SK-N-SH (cell line): ENCODE data around the gene LUC7L2. TPM values are rescaled to one million over a fixed set of nuclear protein-coding genes. Genes with fewer than 3 reads are reported as not detected.
A peak's percentile ranks its signal among the peaks of the same experiment; 100 is the strongest.

Experiments
- CTCF ChIP-seq: fragments of 200-600 bp; sonication (generic); IDR thresholded peaks from 2 replicates; pipeline ENCODE4 v1.6.1; 2017; ENCODE audit warnings: antibody characterized with exemption, mild to moderate bottlenecking, moderate library complexity
- EZH2phosphoT487 ChIP-seq: fragments of 200-600 bp; sonication (generic); IDR thresholded peaks from 2 replicates; pipeline ENCODE4 v1.6.1; 2017; ENCODE audit warnings: low read depth, mixed run types, mild to moderate bottlenecking, antibody characterized with exemption, moderate library complexity, borderline replicate concordance
- FOXJ3 ChIP-seq: sonication (generic); formaldehyde crosslinking; IDR thresholded peaks from 2 replicates; pipeline ENCODE4 v1.5.1; 2020; ENCODE audit warnings: mild to moderate bottlenecking, missing genetic modification reagents
- FOXM1 ChIP-seq: IDR thresholded peaks from 2 replicates; pipeline ENCODE4 v1.4.0; 2012; ENCODE audit warnings: low read depth, mild to moderate bottlenecking
- IRF3 ChIP-seq: fragments of 150-350 bp; IDR thresholded peaks from 2 replicates; pipeline ENCODE4 v1.6.1; 2016; ENCODE audit warnings: mild to moderate bottlenecking, low read depth, low read length
- MEF2A ChIP-seq: IDR thresholded peaks from 2 replicates; pipeline ENCODE4 v1.4.0; 2012; ENCODE audit warnings: low read depth, borderline replicate concordance
- MXI1 ChIP-seq: IDR thresholded peaks from 2 replicates; pipeline ENCODE4 v1.6.1; 2012; ENCODE audit warnings: mild to moderate bottlenecking, low read depth, low read length, improper control_type of control experiment
- NRF1 ChIP-seq: IDR thresholded peaks from 2 replicates; pipeline ENCODE4 v1.6.1; 2012; ENCODE audit warnings: low read depth, mild to moderate bottlenecking, low read length
- RFX5 ChIP-seq: IDR thresholded peaks from 2 replicates; pipeline ENCODE4 v1.6.1; 2012; ENCODE audit warnings: mild to moderate bottlenecking, improper control_type of control experiment, low read length
- SIN3A ChIP-seq: IDR thresholded peaks from 2 replicates; pipeline ENCODE4 v1.6.1; 2012; ENCODE audit warnings: low read depth, mild to moderate bottlenecking, low read length, moderate library complexity, borderline replicate concordance
- SMC3 ChIP-seq: IDR thresholded peaks from 2 replicates; pipeline ENCODE4 v1.6.1; 2012; ENCODE audit warnings: low read depth, low read length, improper control_type of control experiment
- TAF1 ChIP-seq: IDR thresholded peaks from 2 replicates; pipeline ENCODE4 v1.6.1; 2012; ENCODE audit warnings: low read depth, mild to moderate bottlenecking, low read length, moderate library complexity, borderline replicate concordance
- TCF12 ChIP-seq: IDR thresholded peaks from 2 replicates; pipeline ENCODE4 v1.4.0; 2012
- USF1 ChIP-seq: IDR thresholded peaks from 2 replicates; pipeline ENCODE4 v1.4.0; 2012; ENCODE audit warnings: low read depth, borderline replicate concordance
- YY1 ChIP-seq: IDR thresholded peaks from 2 replicates; pipeline ENCODE4 v1.4.0; 2012; ENCODE audit warnings: low read depth, mild to moderate bottlenecking
- ZBTB33 ChIP-seq: IDR thresholded peaks from 2 replicates; pipeline ENCODE4 v1.4.0; 2012; ENCODE audit warnings: low read depth, borderline replicate concordance
- polyA plus RNA-seq, 3 experiments: library from polyadenylated mRNA; depleted of rRNA; stranded (reverse); fragments of >200 nt; gene quantifications; 2 replicates each; pipeline ENCODE4 v1.2.3, GENCODE V29; 2012
- TF ChIP-seq, protein P1 (sequence below): IDR thresholded peaks from 2 replicates; pipeline ENCODE4 v1.6.1; 2012; ENCODE audit warnings: mild to moderate bottlenecking, low read depth, low read length, moderate library complexity

Gene LUC7L2
- polyA plus RNA-seq, 1 of the 3 experiments (the other 2 are of a cell fraction), result 45.7 TPM

GRCh38 chr7:139341776-139342226 is 17.9 kb upstream of the LUC7L2 start (continued):
- TF ChIP-seq IRF3 (0 out of 2 replicates have a peak, but pooled peaks have one; percentile 19), MEF2A (no peak), EZH2phosphoT487 (no peak), SMC3 (no peak), NRF1 (0 out of 2 replicates have a peak, but pooled peaks have one; percentile 14), TAF1 (no peak; the same call in 1 of the 2 replicates), ZBTB33 (no peak), MXI1 (no peak), SIN3A (no peak), TCF12 (no peak), YY1 (no peak; the same call in 1 of the 2 replicates), CTCF (no peak), FOXJ3 (CRISPR knock-in tag) (no peak), RFX5 (peak; percentile 82), FOXM1 (no peak), USF1 (no peak)
- TF ChIP-seq, protein P1, sequence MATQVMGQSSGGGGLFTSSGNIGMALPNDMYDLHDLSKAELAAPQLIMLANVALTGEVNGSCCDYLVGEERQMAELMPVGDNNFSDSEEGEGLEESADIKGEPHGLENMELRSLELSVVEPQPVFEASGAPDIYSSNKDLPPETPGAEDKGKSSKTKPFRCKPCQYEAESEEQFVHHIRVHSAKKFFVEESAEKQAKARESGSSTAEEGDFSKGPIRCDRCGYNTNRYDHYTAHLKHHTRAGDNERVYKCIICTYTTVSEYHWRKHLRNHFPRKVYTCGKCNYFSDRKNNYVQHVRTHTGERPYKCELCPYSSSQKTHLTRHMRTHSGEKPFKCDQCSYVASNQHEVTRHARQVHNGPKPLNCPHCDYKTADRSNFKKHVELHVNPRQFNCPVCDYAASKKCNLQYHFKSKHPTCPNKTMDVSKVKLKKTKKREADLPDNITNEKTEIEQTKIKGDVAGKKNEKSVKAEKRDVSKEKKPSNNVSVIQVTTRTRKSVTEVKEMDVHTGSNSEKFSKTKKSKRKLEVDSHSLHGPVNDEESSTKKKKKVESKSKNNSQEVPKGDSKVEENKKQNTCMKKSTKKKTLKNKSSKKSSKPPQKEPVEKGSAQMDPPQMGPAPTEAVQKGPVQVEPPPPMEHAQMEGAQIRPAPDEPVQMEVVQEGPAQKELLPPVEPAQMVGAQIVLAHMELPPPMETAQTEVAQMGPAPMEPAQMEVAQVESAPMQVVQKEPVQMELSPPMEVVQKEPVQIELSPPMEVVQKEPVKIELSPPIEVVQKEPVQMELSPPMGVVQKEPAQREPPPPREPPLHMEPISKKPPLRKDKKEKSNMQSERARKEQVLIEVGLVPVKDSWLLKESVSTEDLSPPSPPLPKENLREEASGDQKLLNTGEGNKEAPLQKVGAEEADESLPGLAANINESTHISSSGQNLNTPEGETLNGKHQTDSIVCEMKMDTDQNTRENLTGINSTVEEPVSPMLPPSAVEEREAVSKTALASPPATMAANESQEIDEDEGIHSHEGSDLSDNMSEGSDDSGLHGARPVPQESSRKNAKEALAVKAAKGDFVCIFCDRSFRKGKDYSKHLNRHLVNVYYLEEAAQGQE, result no peak
- TF ChIP-seq, all 33 proteins: peak for 5
